Fibroblast of the aortic adventitia (primary cell): ENCODE results near the gene CD14. TPM values are rescaled to one million over a fixed set of nuclear protein-coding genes. Genes with fewer than 3 reads are reported as not detected.
"Not testable (repeated sequence)": the region's sequence is repeated elsewhere in the genome, so short reads cannot be mapped to it uniquely, and the experiment has no call there.

Experiments
- DNase-seq: peaks from one replicate; pipeline ENCODE4 v3.0.0-alpha.2; 2010; ENCODE audit warnings: low read depth
- H3K4me3 ChIP-seq: 2 replicates; pipeline ENCODE4 v1.5.1; 2011; ENCODE audit warnings: low read depth, mild to moderate bottlenecking, control low read depth, low read length, moderate library complexity
- total RNA-seq: library from RNA; depleted of rRNA; stranded (reverse); fragments of >200 nt; gene quantifications from 2 replicates; pipeline ENCODE4 v1.2.3, GENCODE V29; 2012; ENCODE audit warnings: low replicate concordance
- TF ChIP-seq, protein P1 (sequence below): IDR thresholded peaks from 2 replicates; pipeline ENCODE4 v1.5.1; 2011; ENCODE audit warnings: mild to moderate bottlenecking, low read length, control low read depth, inconsistent platforms; ENCODE audit not compliant: insufficient read depth

The CD14 gene
- total RNA-seq, 1 donor: 0.36 TPM

DNA sequence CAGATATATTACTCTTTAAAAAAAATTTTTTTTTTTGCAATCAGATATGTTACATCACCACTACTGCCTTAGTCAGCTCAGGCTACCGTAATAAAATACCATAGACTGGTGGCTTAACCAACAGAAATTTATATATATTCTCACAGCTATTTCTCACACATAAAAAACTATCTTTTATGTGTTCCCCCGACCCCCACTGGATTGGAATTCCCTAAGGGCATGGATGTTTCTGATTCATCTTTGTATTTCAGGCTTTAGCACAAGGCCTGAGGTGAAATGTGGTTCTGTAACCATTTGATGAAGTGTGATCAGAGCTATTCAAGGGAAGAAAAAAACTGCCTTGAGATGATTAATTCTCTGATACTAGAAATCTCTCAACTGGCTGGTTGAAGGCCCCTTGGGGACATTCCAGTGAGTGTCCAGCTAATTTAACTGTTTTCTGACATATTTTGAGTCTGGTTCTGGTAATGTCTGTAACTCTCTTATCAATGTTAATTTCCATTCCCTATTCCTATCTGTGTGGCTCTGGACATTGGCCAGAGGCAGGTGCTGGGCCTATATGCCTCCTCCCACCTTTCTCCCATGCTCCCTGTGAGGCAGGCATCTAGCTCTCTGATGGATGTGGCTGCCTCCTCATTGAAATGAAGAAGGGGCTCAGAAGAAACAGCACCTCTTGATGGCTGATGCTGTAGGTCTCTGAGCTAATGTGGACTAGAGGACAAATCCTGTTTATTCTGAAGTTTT lies 2.5 kb downstream of the CD14 start:
- TF ChIP-seq, protein P1, sequence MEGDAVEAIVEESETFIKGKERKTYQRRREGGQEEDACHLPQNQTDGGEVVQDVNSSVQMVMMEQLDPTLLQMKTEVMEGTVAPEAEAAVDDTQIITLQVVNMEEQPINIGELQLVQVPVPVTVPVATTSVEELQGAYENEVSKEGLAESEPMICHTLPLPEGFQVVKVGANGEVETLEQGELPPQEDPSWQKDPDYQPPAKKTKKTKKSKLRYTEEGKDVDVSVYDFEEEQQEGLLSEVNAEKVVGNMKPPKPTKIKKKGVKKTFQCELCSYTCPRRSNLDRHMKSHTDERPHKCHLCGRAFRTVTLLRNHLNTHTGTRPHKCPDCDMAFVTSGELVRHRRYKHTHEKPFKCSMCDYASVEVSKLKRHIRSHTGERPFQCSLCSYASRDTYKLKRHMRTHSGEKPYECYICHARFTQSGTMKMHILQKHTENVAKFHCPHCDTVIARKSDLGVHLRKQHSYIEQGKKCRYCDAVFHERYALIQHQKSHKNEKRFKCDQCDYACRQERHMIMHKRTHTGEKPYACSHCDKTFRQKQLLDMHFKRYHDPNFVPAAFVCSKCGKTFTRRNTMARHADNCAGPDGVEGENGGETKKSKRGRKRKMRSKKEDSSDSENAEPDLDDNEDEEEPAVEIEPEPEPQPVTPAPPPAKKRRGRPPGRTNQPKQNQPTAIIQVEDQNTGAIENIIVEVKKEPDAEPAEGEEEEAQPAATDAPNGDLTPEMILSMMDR: no peak
- no peak overlapping the region for H3K4me3 ChIP-seq
- DNase-seq: no peak

DNA sequence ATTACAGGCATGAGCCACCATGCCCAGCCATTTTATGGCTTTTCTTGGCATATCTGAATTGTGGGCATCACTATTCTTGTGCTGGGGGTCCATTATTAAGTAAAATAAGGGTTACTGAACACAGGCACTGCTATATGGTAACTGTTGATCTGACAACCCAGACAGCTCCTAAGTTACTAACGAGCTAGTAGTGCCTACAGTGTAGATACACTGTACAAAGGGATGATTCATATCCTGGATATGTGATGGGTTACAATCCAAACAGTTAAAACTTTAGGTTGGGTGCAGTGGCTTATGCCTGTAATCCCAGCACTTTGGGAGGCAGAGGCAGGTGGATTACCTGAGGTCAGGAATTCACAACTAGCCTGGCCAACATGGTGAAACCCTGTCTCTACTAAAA lies 4.3 kb downstream of the CD14 start:
- no peak overlapping the region for H3K4me3 ChIP-seq
- TF ChIP-seq, protein P1: no peak
- peak; percentile 22 for DNase-seq

DNA sequence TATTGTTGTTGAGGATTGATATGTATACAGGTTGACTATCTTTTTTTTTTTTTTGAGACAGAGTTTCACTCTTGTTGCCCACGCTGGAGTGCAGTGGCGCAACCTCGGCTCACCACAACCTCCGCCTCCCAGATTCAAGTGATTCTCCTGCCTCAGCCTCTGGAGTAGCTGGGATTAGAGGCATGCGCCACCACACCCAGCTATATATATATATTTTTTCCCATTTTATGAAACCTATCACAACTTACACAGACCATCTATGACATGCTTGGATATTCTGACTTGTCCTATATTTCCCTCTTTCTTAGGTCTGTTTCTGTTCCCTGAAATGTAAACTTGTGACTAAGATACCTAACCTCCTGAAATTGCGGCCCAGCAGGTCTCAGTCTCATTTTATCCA lies 5.0 kb downstream of the CD14 start:
- TF ChIP-seq, protein P1: no peak
- DNase-seq: no peak
- no peak overlapping the region for H3K4me3 ChIP-seq

DNA sequence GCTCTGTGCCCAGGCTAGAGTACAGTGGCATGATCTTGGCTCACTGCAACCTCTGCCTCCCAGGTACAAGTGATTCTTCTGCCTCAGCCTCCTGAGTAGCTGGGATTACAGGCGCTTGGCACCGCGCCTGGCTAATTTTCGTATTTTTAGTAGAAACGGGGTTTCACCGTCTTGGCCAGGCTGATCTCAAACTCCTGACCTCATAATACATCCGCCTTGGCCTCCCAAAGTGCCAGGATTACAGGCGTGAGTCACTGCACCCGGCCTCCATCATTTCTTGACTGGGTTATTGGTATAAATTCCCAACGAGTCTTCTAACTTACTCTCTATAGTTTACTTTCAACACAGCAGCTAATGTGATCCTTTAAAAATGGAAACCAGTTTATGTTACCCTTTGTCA lies 8.1 kb downstream of the CD14 start:
- not testable (repeated sequence) for DNase-seq, H3K4me3 ChIP-seq

DNA sequence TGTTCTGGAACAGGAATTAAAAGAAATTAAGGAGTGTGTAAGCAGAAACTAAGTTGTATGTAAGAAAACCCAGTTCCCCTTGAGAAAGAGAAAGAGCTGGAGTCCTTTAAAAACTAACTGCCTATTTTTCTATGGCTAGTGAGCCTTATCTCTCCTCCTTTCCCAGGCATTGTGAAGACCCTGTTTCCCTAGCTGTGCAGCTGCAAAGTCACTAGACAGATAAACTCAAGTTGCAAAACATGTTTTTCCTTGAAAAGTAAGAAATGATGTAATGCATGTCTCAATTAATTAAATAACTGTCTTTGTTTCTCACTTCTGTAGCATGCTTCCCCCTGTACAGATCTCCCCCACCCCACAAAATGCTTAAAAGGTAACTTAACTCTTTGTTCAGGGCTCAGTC lies 9.9 kb downstream of the CD14 start:
- not testable (repeated sequence) for H3K4me3 ChIP-seq, DNase-seq

DNA sequence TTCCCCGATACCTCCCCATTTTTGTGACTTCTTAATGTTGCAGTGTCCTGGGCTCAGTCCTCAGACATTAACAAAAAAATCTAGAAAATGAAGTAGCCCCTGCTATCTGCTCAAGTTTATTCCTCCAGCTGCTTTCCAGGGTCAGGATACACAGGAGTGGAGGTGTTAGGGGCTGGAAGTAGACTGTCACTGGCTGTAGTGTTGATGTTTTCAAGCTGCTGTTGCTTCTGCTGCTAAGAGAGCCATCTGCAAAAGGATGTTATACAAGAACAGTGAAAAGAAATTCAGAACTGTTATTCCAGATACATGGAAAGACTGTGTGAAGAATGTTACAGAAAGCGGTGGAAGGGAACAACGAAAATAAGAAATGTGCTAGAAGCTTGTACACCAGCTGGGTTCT lies 10.7 kb downstream of the CD14 start:
- TF ChIP-seq, protein P1: no peak
- no peak for DNase-seq
- H3K4me3 ChIP-seq: no peak overlapping the region

DNA sequence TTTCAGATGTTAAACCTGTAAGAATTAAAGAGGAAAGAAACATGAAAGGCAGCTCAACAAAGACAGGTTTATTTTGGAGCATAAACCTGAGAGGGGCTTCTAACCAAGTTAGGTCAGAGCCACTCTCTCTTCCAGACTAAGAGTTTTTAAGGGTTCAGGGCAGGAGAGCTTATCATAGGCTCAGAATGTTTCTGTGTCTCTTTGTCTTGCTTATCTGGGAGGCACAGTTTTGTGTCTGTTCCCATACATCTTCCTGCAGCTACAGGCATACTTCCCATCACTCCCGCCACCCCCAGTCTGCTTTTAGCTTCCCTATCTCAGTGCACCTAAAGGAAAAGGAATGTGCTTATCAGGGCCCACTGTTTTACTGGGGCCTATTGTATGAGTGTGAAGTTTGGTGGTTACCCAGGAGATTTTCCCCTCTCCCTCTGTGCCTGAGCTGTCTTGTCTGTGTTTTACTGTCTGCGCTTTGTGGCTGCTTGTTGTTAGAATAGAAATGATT lies 21.9 kb downstream of the CD14 start:
- DNase-seq: peak; percentile 71

More for the DNA sequence above, 21.9 kb downstream of the CD14 start:
- no peak overlapping the region for H3K4me3 ChIP-seq
- TF ChIP-seq, protein P1: no peak
